ENCODE data around the gene ATP5PO. TPM values are rescaled to one million over a fixed set of nuclear protein-coding genes. Genes with fewer than 3 reads are reported as not detected.

ATP5PO gene
- total RNA-seq, 3 donors from 2014 or later (not counting 1 experiment from before 2014, with no cell fraction given): 80.4 to 95.4 (median 94.9) TPM

- no peak for TF ChIP-seq CTCF (IDR thresholded peaks at IDR 0.05)
- no peaks in the 10 kb centered on the region for H3K9me3 Mint-ChIP-seq
- peaks cover 29% of the 10 kb centered on the region for H3K36me3 ChIP-seq (ENCODE audit: control insufficient read depth, insufficient read depth, low read length)
- H3K4me3 Mint-ChIP-seq: no peak overlapping the region
- intact Hi-C loops (cut with micrococcal nuclease): no loop called here
- no peak overlapping the region for H3K27ac ChIP-seq (ENCODE audit: low read length)
- H3K9me3 ChIP-seq (ENCODE audit: control insufficient read depth, insufficient read depth, low read length): no peaks in the 10 kb centered on the region
- H3K4me3 ChIP-seq (ENCODE audit: low read length): no peak overlapping the region
- DNase-seq (no peak), ATAC-seq (no peak)
- no peaks in the 10 kb centered on the region for H3K36me3 Mint-ChIP-seq
- no peak overlapping the region for H3K27ac Mint-ChIP-seq
- H3K27me3 ChIP-seq (ENCODE audit: control insufficient read depth, insufficient read depth, low read length): no peaks in the 10 kb centered on the region
- 98% methylated on average over 5 of the region's 5 CpGs for WGBS (ENCODE audit: insufficient coverage)
- peaks cover 10 to 12% of the 10 kb centered on the region in 2 donors for H3K4me1 Mint-ChIP-seq
- H3K27me3 Mint-ChIP-seq (ENCODE audit: low read depth in 2 of 2): peaks cover 5 to 13% of the 10 kb centered on the region in 2 donors
- H3K4me1 ChIP-seq (ENCODE audit: control insufficient read depth, insufficient read depth, low read length): peaks cover 7% of the 10 kb centered on the region
Measured at GRCh38 chr21:33899199-33899598, 16.4 kb downstream of the ATP5PO start.

- no peaks in the 10 kb centered on the region for H3K9me3 ChIP-seq (ENCODE audit: control insufficient read depth, insufficient read depth, low read length)
- Mint-ChIP-seq H3K4me1 (peaks cover 10 to 12% of the 10 kb centered on the region in 2 donors), H3K27ac (no peak overlapping the region), H3K4me3 (no peak overlapping the region), H3K36me3 (no peaks in the 10 kb centered on the region), H3K9me3 (no peaks in the 10 kb centered on the region), H3K27me3 (ENCODE audit: low read depth in 2 of 2) (peaks cover 5 to 13% of the 10 kb centered on the region in 2 donors)
- no peaks in the 10 kb centered on the region for H3K27me3 ChIP-seq (ENCODE audit: control insufficient read depth, insufficient read depth, low read length)
- H3K4me3 ChIP-seq (ENCODE audit: low read length): no peak overlapping the region
- H3K4me1 ChIP-seq (ENCODE audit: control insufficient read depth, insufficient read depth, low read length): peaks cover 7% of the 10 kb centered on the region
- intact Hi-C loops (cut with micrococcal nuclease): no loop called here
- 90% methylated on average over 3 of the region's 3 CpGs for WGBS (ENCODE audit: insufficient coverage)
- peaks cover 23% of the 10 kb centered on the region for H3K36me3 ChIP-seq (ENCODE audit: control insufficient read depth, insufficient read depth, low read length)
- no peak for TF ChIP-seq CTCF (IDR thresholded peaks at IDR 0.05)
- ATAC-seq: no peak
- no peak overlapping the region for H3K27ac ChIP-seq (ENCODE audit: low read length)
- no peak for DNase-seq
Measured at GRCh38 chr21:33898586-33898985, 17.0 kb downstream of the ATP5PO start.

GRCh38 chr21:33897739-33898138 is 17.9 kb downstream of the ATP5PO start:
- peaks cover 10 to 12% of the 10 kb centered on the region in 2 donors for H3K4me1 Mint-ChIP-seq
- Histone ChIP-seq H3K4me1 (ENCODE audit: control insufficient read depth, insufficient read depth, low read length) (peaks cover 7% of the 10 kb centered on the region), H3K27me3 (ENCODE audit: control insufficient read depth, insufficient read depth, low read length) (no peaks in the 10 kb centered on the region), H3K36me3 (ENCODE audit: control insufficient read depth, insufficient read depth, low read length) (peaks cover 17% of the 10 kb centered on the region), H3K4me3 (ENCODE audit: low read length) (no peak overlapping the region), H3K9me3 (ENCODE audit: control insufficient read depth, insufficient read depth, low read length) (no peaks in the 10 kb centered on the region), H3K27ac (ENCODE audit: low read length) (no peak overlapping the region)
- WGBS (ENCODE audit: insufficient coverage): 94% methylated on average over 3 of the region's 3 CpGs
- no peak overlapping the region for H3K27ac Mint-ChIP-seq
- intact Hi-C loops (cut with micrococcal nuclease): no loop called here
- H3K36me3 Mint-ChIP-seq: no peaks in the 10 kb centered on the region
- H3K27me3 Mint-ChIP-seq (ENCODE audit: low read depth in 2 of 2): peaks cover 7 to 13% of the 10 kb centered on the region in 2 donors
- TF ChIP-seq CTCF (IDR thresholded peaks at IDR 0.05): no peak
- no peak for ATAC-seq
- H3K9me3 Mint-ChIP-seq: no peaks in the 10 kb centered on the region
- no peak overlapping the region for H3K4me3 Mint-ChIP-seq
- DNase-seq: no peak

GRCh38 chr21:33897098-33897497 is 18.5 kb downstream of the ATP5PO start:
- Histone ChIP-seq H3K4me1 (ENCODE audit: control insufficient read depth, insufficient read depth, low read length) (peaks cover 7% of the 10 kb centered on the region), H3K4me3 (ENCODE audit: low read length) (no peak overlapping the region), H3K27me3 (ENCODE audit: control insufficient read depth, insufficient read depth, low read length) (no peaks in the 10 kb centered on the region), H3K9me3 (ENCODE audit: control insufficient read depth, insufficient read depth, low read length) (no peaks in the 10 kb centered on the region), H3K36me3 (ENCODE audit: control insufficient read depth, insufficient read depth, low read length) (peaks cover 11% of the 10 kb centered on the region), H3K27ac (ENCODE audit: low read length) (no peak overlapping the region)
- H3K27me3 Mint-ChIP-seq (ENCODE audit: low read depth in 2 of 2): peaks cover 7 to 13% of the 10 kb centered on the region in 2 donors
- ATAC-seq: no peak
- TF ChIP-seq CTCF (IDR thresholded peaks at IDR 0.05): no peak
- no peak overlapping the region for H3K27ac Mint-ChIP-seq
- WGBS (ENCODE audit: insufficient coverage): 94% methylated on average over 5 of the region's 5 CpGs
- intact Hi-C loops (cut with micrococcal nuclease): no loop called here
- H3K4me1 Mint-ChIP-seq: peaks cover 10 to 12% of the 10 kb centered on the region in 2 donors
- H3K9me3 Mint-ChIP-seq: no peaks in the 10 kb centered on the region
- DNase-seq: no peak
- no peak overlapping the region for H3K4me3 Mint-ChIP-seq
- no peaks in the 10 kb centered on the region for H3K36me3 Mint-ChIP-seq

Measured in natural killer cell (primary cell).